GM15510 (cell line): ENCODE measurements around the gene ASB1.

Source experiments
- POLR2A ChIP-seq: IDR thresholded peaks from 3 replicates; pipeline ENCODE4 v1.6.1; 2011; ENCODE audit warnings: borderline replicate concordance; ENCODE audit not compliant: insufficient read length; ENCODE audit errors: extremely low read depth

The ASB1 gene

GRCh38 chr2:238415036-238415764 is 11.5 kb upstream of the ASB1 start:
- TF ChIP-seq POLR2A = no peak

GRCh38 chr2:238415893-238416292 is 10.8 kb upstream of the ASB1 start:
- no peak for TF ChIP-seq POLR2A

- no peak for TF ChIP-seq POLR2A
Measured at GRCh38 chr2:238418196-238418998, 8.3 kb upstream of the ASB1 start.

- no peak for TF ChIP-seq POLR2A
Measured at GRCh38 chr2:238418999-238419546, 7.7 kb upstream of the ASB1 start.

- TF ChIP-seq POLR2A = no peak
Measured at GRCh38 chr2:238420442-238420841, 6.3 kb upstream of the ASB1 start.

- TF ChIP-seq POLR2A = no peak
Measured at GRCh38 chr2:238420878-238421694, 5.6 kb upstream of the ASB1 start.

- TF ChIP-seq POLR2A = no peak
Measured at GRCh38 chr2:238421695-238422035, 5.1 kb upstream of the ASB1 start.

- no peak for TF ChIP-seq POLR2A
Measured at GRCh38 chr2:238422285-238422684, 4.4 kb upstream of the ASB1 start.

GRCh38 chr2:238422940-238423339 is 3.8 kb upstream of the ASB1 start:
- no peak for TF ChIP-seq POLR2A

- no peak for TF ChIP-seq POLR2A
Measured at GRCh38 chr2:238423561-238424312, 3.0 kb upstream of the ASB1 start.

- no peak for TF ChIP-seq POLR2A
Measured at GRCh38 chr2:238424313-238424700, 2.4 kb upstream of the ASB1 start.

- TF ChIP-seq POLR2A = no peak
Measured at GRCh38 chr2:238425505-238425978, 1.2 kb upstream of the ASB1 start.

GRCh38 chr2:238425979-238426567 is 654 bp upstream of the ASB1 start:
- no peak for TF ChIP-seq POLR2A
